ENCODE results near the gene WAPL.
"Not testable (repeated sequence)": the region's sequence is repeated elsewhere in the genome, so short reads cannot be mapped to it uniquely, and the experiment has no call there.

GRCh38 chr10:86538040-86538439, 16.4 kb upstream of the WAPL start:
- not testable (repeated sequence) for TF ChIP-seq CTCF (IDR thresholded peaks at IDR 0.05; ENCODE audit: low read length); EZH2 (optimal IDR thresholded peaks at IDR 0.05; ENCODE audit: low read depth, low read length)

Data from MM.1S (cell line).